ENCODE measurements around the gene NHERF1. TPM values are rescaled to one million over a fixed set of nuclear protein-coding genes. Genes with fewer than 3 reads are reported as not detected.

NHERF1 gene
- total and polyA plus RNA-seq, 2 of the 13 experiments (the other 11 are each of a cell fraction or from before 2014, with no cell fraction given) = 169 to 269 TPM

DNA sequence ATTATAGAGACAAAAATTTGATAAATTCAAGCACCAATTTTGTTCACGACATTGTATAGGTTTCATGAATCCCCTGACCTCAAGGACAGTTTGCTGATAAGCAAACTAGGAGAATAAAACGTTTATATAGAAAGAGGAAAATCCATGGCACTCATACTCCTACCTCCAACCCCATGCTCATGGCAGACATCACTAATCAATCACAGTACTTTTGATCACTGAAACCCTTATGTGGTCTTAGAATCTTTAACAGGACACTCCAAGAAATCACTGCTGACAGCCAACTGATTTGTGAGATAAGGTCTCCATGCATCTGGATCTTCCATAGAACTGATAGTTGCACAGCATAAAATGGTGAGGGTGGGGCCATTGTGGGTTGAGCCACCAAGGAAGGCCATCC is 4.7 kb upstream of the NHERF1 start:
- H3K4me1 ChIP-seq (ENCODE audit: insufficient read depth, low read length) = peaks cover 77% of the 10 kb centered on the region
- H3K36me3 ChIP-seq (replicated peaks in 1 of 2; ENCODE audit: control insufficient read depth in 1 of 2, insufficient read depth in 2 of 2, low read length in 2 of 2) = no peaks in the 10 kb centered on the region
- H4K20me1 ChIP-seq (ENCODE audit: insufficient read depth, low read length) = no peaks in the 10 kb centered on the region
- ChIA-PET POLR2A (interaction anchor here (21.5 kb wide), 1 partner anchor 25 kb away, joined by 1459 read pairs; the partner anchor contains the start of gene NAT9), CTCF (ENCODE audit: low intra/inter-chr PET ratio, low total read pairs) (interaction anchor here (0.7 to 9.0 kb wide), 7 partner anchors 12 to 121 kb away, joined by 3 to 219 read pairs (median 5); partner anchors contain the start of gene NAT9)
- H3K4me2 ChIP-seq (ENCODE audit: low read depth, low read length) = no peak overlapping the region
- ATAC-seq = no peak
- H2AFZ ChIP-seq (ENCODE audit: low read length) = no peak overlapping the region
- 4% methylated on average over 2 of the region's 2 CpGs for WGBS (ENCODE audit: low lambda C conversion rate)
- H3K4me3 ChIP-seq (replicated peaks in 1 of 3; ENCODE audit: insufficient read depth in 1 of 3, low read depth in 2 of 3, low read length in 3 of 3) = no peak overlapping the region
- H3K27me3 ChIP-seq (ENCODE audit: control insufficient read depth in 1 of 2, insufficient read depth in 2 of 2, low read length in 2 of 2) = peaks cover 5 to 25% of the 10 kb centered on the region in 2 experiments; a peak in 2 of 5 replicates
- no peak overlapping the region for H3K27ac ChIP-seq (ENCODE audit: extremely low read length, insufficient read depth, low read length)
- intact Hi-C loops (cut with micrococcal nuclease; ENCODE audit: unreplicated experiment) (loop anchor here (1.0 to 2.0 kb wide), 2 partner anchors 38 to 121 kb away; no protein-coding TSS in a partner anchor), in situ Hi-C loops (cut with HindIII; ENCODE audit: extremely low pct_ligation_motif_present, low pct_unique_long_range_greater_than_20kb) (no loop called here)
- H3K79me2 ChIP-seq (ENCODE audit: insufficient read depth, low read length) = peaks cover 4% of the 10 kb centered on the region
- no peak for DNase-seq (ENCODE audit: low spot score)
- BruUV-seq (replicated peaks) = no TSS peak
- no peaks in the 10 kb centered on the region for H3K9me3 ChIP-seq (ENCODE audit: low read length)
- FAIRE-seq = no peak
- H3K9ac ChIP-seq (ENCODE audit: insufficient read depth, low read depth, low read length) = no peak overlapping the region
- TF ChIP-seq RXRB (CRISPR knock-in tag; IDR thresholded peaks at IDR 0.05; ENCODE audit: borderline replicate concordance) (no peak), ATAD3A (CRISPR knock-in tag; IDR thresholded peaks at IDR 0.05) (no peak), DR1 (CRISPR knock-in tag; IDR thresholded peaks at IDR 0.05) (no peak), RAD51 (IDR thresholded peaks at IDR 0.05; ENCODE audit: borderline replicate concordance) (no peak), CBX2 (IDR thresholded peaks at IDR 0.05; ENCODE audit: low read depth, low read length) (no peak), CBX2 (CRISPR knock-in tag; IDR thresholded peaks at IDR 0.05; ENCODE audit: low read depth) (no peak), ARID2 (CRISPR knock-in tag; IDR thresholded peaks at IDR 0.05; ENCODE audit: borderline replicate concordance) (no peak), ZNF335 (CRISPR knock-in tag; IDR thresholded peaks at IDR 0.05) (no peak), TSC22D2 (CRISPR knock-in tag; IDR thresholded peaks at IDR 0.05; ENCODE audit: borderline replicate concordance) (no peak), ZNF788 (CRISPR knock-in tag; IDR thresholded peaks at IDR 0.05; ENCODE audit: borderline replicate concordance) (no peak)
- TF ChIP-seq, protein P1, sequence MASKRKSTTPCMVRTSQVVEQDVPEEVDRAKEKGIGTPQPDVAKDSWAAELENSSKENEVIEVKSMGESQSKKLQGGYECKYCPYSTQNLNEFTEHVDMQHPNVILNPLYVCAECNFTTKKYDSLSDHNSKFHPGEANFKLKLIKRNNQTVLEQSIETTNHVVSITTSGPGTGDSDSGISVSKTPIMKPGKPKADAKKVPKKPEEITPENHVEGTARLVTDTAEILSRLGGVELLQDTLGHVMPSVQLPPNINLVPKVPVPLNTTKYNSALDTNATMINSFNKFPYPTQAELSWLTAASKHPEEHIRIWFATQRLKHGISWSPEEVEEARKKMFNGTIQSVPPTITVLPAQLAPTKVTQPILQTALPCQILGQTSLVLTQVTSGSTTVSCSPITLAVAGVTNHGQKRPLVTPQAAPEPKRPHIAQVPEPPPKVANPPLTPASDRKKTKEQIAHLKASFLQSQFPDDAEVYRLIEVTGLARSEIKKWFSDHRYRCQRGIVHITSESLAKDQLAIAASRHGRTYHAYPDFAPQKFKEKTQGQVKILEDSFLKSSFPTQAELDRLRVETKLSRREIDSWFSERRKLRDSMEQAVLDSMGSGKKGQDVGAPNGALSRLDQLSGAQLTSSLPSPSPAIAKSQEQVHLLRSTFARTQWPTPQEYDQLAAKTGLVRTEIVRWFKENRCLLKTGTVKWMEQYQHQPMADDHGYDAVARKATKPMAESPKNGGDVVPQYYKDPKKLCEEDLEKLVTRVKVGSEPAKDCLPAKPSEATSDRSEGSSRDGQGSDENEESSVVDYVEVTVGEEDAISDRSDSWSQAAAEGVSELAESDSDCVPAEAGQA (IDR thresholded peaks at IDR 0.05; ENCODE audit: low read depth) = no peak
- TF ChIP-seq, protein P1 (CRISPR knock-in tag; IDR thresholded peaks at IDR 0.05; ENCODE audit: borderline replicate concordance) = no peak
- TF ChIP-seq, protein P2, sequence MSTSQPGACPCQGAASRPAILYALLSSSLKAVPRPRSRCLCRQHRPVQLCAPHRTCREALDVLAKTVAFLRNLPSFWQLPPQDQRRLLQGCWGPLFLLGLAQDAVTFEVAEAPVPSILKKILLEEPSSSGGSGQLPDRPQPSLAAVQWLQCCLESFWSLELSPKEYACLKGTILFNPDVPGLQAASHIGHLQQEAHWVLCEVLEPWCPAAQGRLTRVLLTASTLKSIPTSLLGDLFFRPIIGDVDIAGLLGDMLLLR (CRISPR knock-in tag; IDR thresholded peaks at IDR 0.05) = no peak
- TF ChIP-seq, protein P3, sequence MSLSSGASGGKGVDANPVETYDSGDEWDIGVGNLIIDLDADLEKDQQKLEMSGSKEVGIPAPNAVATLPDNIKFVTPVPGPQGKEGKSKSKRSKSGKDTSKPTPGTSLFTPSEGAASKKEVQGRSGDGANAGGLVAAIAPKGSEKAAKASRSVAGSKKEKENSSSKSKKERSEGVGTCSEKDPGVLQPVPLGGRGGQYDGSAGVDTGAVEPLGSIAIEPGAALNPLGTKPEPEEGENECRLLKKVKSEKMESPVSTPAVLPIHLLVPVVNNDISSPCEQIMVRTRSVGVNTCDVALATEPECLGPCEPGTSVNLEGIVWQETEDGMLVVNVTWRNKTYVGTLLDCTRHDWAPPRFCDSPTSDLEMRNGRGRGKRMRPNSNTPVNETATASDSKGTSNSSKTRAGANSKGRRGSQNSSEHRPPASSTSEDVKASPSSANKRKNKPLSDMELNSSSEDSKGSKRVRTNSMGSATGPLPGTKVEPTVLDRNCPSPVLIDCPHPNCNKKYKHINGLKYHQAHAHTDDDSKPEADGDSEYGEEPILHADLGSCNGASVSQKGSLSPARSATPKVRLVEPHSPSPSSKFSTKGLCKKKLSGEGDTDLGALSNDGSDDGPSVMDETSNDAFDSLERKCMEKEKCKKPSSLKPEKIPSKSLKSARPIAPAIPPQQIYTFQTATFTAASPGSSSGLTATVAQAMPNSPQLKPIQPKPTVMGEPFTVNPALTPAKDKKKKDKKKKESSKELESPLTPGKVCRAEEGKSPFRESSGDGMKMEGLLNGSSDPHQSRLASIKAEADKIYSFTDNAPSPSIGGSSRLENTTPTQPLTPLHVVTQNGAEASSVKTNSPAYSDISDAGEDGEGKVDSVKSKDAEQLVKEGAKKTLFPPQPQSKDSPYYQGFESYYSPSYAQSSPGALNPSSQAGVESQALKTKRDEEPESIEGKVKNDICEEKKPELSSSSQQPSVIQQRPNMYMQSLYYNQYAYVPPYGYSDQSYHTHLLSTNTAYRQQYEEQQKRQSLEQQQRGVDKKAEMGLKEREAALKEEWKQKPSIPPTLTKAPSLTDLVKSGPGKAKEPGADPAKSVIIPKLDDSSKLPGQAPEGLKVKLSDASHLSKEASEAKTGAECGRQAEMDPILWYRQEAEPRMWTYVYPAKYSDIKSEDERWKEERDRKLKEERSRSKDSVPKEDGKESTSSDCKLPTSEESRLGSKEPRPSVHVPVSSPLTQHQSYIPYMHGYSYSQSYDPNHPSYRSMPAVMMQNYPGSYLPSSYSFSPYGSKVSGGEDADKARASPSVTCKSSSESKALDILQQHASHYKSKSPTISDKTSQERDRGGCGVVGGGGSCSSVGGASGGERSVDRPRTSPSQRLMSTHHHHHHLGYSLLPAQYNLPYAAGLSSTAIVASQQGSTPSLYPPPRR (CRISPR knock-in tag; IDR thresholded peaks at IDR 0.05; ENCODE audit: borderline replicate concordance) = no peak
